Neural cell (in vitro differentiated cells): ENCODE data around the gene ADAMTS4. TPM values are rescaled to one million over a fixed set of nuclear protein-coding genes. Genes with fewer than 3 reads are reported as not detected.

Experiments used
- H2AFZ ChIP-seq: fragments of 200-600, 300-800 bp; sonication (generic), shearing (Covaris generic); 2 replicates; pipeline ENCODE4 v1.6.0; 2014; ENCODE audit warnings: low read depth, mild to moderate bottlenecking, antibody characterized with exemption, low read length, moderate library complexity
- H3F3A ChIP-seq: fragments of 200-600 bp; shearing (Covaris generic); 2 replicates; pipeline ENCODE4 v1.6.1; 2016; ENCODE audit warnings: mild to moderate bottlenecking, moderate library complexity, mixed read lengths, antibody characterized with exemption, low read length; ENCODE audit not compliant: insufficient read depth, poor library complexity, severe bottlenecking
- H3K27ac ChIP-seq: fragments of 200-600, 300-800 bp; sonication (generic), shearing (Covaris generic); 2 replicates; pipeline ENCODE4 v1.5.1; 2014; ENCODE audit warnings: mild to moderate bottlenecking, low read length, moderate library complexity
- H3K27me3 ChIP-seq: fragments of 300-800, 200-600 bp; sonication (generic), shearing (Covaris generic); 2 replicates; pipeline ENCODE4 v1.6.0; 2014; ENCODE audit warnings: mild to moderate bottlenecking, low read depth, low read length, moderate library complexity; ENCODE audit not compliant: insufficient read depth
- H3K36me3 ChIP-seq: fragments of 300-800, 200-600 bp; sonication (generic), shearing (Covaris generic); 2 replicates; pipeline ENCODE4 v1.5.1; 2014; ENCODE audit warnings: mild to moderate bottlenecking, antibody characterized with exemption, low read length, moderate library complexity; ENCODE audit not compliant: insufficient read depth
- H3K4me2 ChIP-seq: fragments of 300-800, 200-600 bp; sonication (generic), shearing (Covaris generic); 2 replicates; pipeline ENCODE4 v1.6.0; 2014; ENCODE audit warnings: mild to moderate bottlenecking, low read length
- H3K4me3 ChIP-seq: fragments of 300-800, 200-600 bp; sonication (generic), shearing (Covaris generic); 2 replicates; pipeline ENCODE4 v1.5.1; 2014; ENCODE audit warnings: mild to moderate bottlenecking, low read length, moderate library complexity
- H3K79me2 ChIP-seq: fragments of 200-600 bp; shearing (Covaris generic); replicated peaks from 2 replicates; pipeline ENCODE4 v1.6.0; 2014; ENCODE audit warnings: mild to moderate bottlenecking, low read length, moderate library complexity; ENCODE audit not compliant: insufficient read depth
- H3K9ac ChIP-seq: fragments of 300-800, 200-600 bp; sonication (generic), shearing (Covaris generic); 2 replicates; pipeline ENCODE4 v1.6.1; 2016; ENCODE audit warnings: mild to moderate bottlenecking, low read length, mixed read lengths
- H3K9me2 ChIP-seq: fragments of 200-600 bp; shearing (Covaris generic); 2 replicates; pipeline ENCODE4 v1.6.1; 2016; ENCODE audit warnings: mild to moderate bottlenecking, low read length, mixed read lengths; ENCODE audit not compliant: insufficient read depth
- H3K9me3 ChIP-seq: fragments of 200-600, 300-800 bp; sonication (generic), shearing (Covaris generic); 2 replicates; pipeline ENCODE4 v1.6.1; 2016; ENCODE audit warnings: mild to moderate bottlenecking, mixed run types, low read length, moderate library complexity, mixed read lengths
- H4K20me1 ChIP-seq: fragments of 200-600 bp; shearing (Covaris generic); 2 replicates; pipeline ENCODE4 v1.6.1; 2016; ENCODE audit warnings: mild to moderate bottlenecking, mixed run types; ENCODE audit not compliant: insufficient read depth
- EP300 ChIP-seq: fragments of 450-650 bp; conservative IDR thresholded peaks from 2 replicates; pipeline ENCODE4 v1.6.1; 2014; ENCODE audit warnings: antibody characterized with exemption, mild to moderate bottlenecking, moderate library complexity; ENCODE audit not compliant: poor library complexity, severe bottlenecking
- EZH2 ChIP-seq: fragments of 200-600, 300-800 bp; shearing (Covaris generic), sonication (generic); IDR thresholded peaks from 2 replicates; pipeline ENCODE4 v1.6.1; 2014; ENCODE audit warnings: antibody characterized with exemption, low read length, borderline replicate concordance, mild to moderate bottlenecking; ENCODE audit not compliant: insufficient read depth, poor library complexity, severe bottlenecking
- MXI1 ChIP-seq: fragments of 450-650 bp; conservative IDR thresholded peaks from 2 replicates; pipeline ENCODE4 v1.6.1; 2014; ENCODE audit warnings: antibody characterized with exemption, mild to moderate bottlenecking; ENCODE audit not compliant: poor library complexity, severe bottlenecking
- POLR2AphosphoS5 ChIP-seq: IDR thresholded peaks from 2 replicates; pipeline ENCODE4 v1.6.1; 2012
- RAD21 ChIP-seq: fragments of 450-650 bp; conservative IDR thresholded peaks from 2 replicates; pipeline ENCODE4 v1.6.1; 2014; ENCODE audit warnings: antibody characterized with exemption, mild to moderate bottlenecking, moderate library complexity
- SMC3 ChIP-seq: fragments of 450-650 bp; conservative IDR thresholded peaks from 2 replicates; pipeline ENCODE4 v1.6.1; 2014; ENCODE audit warnings: antibody characterized with exemption, mild to moderate bottlenecking, moderate library complexity; ENCODE audit not compliant: poor library complexity
- TAF1 ChIP-seq: IDR thresholded peaks from 2 replicates; pipeline ENCODE4 v1.6.1; 2012; ENCODE audit warnings: low read depth
- polyA plus RNA-seq: library from polyadenylated mRNA; depleted of rRNA; stranded (reverse); fragments of >200 nt; gene quantifications from 2 replicates; pipeline ENCODE4 v1.2.3, GENCODE V29; 2014
- TF ChIP-seq, protein P1 (sequence below): fragments of 450-650 bp; IDR thresholded peaks from 2 replicates; pipeline ENCODE4 v1.5.1; 2014; ENCODE audit warnings: antibody characterized with exemption, mild to moderate bottlenecking, moderate library complexity; ENCODE audit not compliant: poor library complexity, severe bottlenecking
- TF ChIP-seq, protein P2 (sequence below): IDR thresholded peaks from 2 replicates; pipeline ENCODE4 v1.6.1; 2012; ENCODE audit warnings: borderline replicate concordance

Gene ADAMTS4
- polyA plus RNA-seq, 1 donor from 2014 or later, result 0.04 TPM

DNA sequence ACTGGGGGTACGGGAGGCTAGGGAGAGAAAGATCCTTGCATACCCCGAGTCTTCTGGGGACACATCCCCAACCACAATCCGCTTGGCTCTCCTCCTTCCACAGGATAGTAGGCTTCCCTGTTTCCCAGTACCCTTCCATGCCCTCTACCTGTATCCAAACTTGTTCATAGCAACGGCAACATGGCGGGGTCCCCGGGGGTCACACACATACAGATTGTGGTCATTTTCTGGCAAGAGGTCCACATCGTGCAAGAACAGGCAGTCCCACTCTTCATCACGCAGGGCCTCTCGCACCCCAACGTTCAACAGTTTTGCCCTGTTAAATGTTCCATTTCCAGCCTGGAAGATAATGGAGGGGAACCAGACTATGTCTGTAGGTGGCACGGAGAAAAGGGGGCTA is 25.1 kb downstream of the ADAMTS4 start:
- Histone ChIP-seq H3K9me2 (no peaks in the 10 kb centered on the region), H3K4me2 (no peak overlapping the region), H4K20me1 (no peaks in the 10 kb centered on the region), H2AFZ (no peak overlapping the region), H3K27ac (no peak overlapping the region), H3K27me3 (no peaks in the 10 kb centered on the region), H3K79me2 (peaks cover 6% of the 10 kb centered on the region), H3K36me3 (no peaks in the 10 kb centered on the region), H3K9ac (no peak overlapping the region), H3K4me3 (no peak overlapping the region), H3F3A (no peaks in the 10 kb centered on the region), H3K9me3 (no peaks in the 10 kb centered on the region)
- TF ChIP-seq, protein P1, sequence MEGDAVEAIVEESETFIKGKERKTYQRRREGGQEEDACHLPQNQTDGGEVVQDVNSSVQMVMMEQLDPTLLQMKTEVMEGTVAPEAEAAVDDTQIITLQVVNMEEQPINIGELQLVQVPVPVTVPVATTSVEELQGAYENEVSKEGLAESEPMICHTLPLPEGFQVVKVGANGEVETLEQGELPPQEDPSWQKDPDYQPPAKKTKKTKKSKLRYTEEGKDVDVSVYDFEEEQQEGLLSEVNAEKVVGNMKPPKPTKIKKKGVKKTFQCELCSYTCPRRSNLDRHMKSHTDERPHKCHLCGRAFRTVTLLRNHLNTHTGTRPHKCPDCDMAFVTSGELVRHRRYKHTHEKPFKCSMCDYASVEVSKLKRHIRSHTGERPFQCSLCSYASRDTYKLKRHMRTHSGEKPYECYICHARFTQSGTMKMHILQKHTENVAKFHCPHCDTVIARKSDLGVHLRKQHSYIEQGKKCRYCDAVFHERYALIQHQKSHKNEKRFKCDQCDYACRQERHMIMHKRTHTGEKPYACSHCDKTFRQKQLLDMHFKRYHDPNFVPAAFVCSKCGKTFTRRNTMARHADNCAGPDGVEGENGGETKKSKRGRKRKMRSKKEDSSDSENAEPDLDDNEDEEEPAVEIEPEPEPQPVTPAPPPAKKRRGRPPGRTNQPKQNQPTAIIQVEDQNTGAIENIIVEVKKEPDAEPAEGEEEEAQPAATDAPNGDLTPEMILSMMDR, result no peak
- TF ChIP-seq TAF1 (no peak), EP300 (no peak)

DNA sequence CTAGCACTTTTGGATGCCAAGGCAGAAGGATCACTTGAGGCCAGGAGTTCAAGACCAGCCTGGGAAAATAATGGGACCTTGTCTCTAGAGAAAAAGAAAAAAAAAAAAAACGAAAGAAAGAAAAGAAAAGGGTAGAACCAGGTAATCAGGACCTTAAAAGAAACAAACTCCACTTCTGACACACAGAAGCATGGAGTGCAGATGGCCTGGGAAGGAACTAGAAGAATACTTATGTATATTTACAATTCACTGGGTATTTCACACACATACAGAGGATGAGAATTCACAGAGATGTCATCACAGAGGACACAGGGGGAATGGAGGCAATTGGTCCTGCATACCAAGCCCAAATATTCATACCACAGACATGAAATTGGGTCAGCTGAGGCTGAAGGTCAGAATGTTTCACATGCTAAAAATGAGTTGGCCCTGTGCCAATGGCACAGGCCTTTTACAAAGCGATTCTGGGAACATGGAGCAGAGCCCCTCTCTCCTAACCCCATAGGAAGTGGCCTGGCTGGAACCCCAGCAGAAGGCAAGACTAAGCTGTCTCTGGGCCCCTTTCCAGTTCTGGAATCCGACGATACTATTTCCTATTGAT is 26.0 kb downstream of the ADAMTS4 start:
- Histone ChIP-seq H3K27me3 (no peaks in the 10 kb centered on the region), H3K27ac (no peak overlapping the region), H3K9ac (no peak overlapping the region), H3K9me3 (no peaks in the 10 kb centered on the region), H4K20me1 (no peaks in the 10 kb centered on the region), H3K9me2 (no peaks in the 10 kb centered on the region), H3F3A (no peaks in the 10 kb centered on the region), H3K36me3 (no peaks in the 10 kb centered on the region), H3K4me2 (no peak overlapping the region), H3K79me2 (peaks cover 6% of the 10 kb centered on the region), H2AFZ (no peak overlapping the region), H3K4me3 (no peak overlapping the region)
- no peak for TF ChIP-seq POLR2AphosphoS5
- TF ChIP-seq, protein P2, sequence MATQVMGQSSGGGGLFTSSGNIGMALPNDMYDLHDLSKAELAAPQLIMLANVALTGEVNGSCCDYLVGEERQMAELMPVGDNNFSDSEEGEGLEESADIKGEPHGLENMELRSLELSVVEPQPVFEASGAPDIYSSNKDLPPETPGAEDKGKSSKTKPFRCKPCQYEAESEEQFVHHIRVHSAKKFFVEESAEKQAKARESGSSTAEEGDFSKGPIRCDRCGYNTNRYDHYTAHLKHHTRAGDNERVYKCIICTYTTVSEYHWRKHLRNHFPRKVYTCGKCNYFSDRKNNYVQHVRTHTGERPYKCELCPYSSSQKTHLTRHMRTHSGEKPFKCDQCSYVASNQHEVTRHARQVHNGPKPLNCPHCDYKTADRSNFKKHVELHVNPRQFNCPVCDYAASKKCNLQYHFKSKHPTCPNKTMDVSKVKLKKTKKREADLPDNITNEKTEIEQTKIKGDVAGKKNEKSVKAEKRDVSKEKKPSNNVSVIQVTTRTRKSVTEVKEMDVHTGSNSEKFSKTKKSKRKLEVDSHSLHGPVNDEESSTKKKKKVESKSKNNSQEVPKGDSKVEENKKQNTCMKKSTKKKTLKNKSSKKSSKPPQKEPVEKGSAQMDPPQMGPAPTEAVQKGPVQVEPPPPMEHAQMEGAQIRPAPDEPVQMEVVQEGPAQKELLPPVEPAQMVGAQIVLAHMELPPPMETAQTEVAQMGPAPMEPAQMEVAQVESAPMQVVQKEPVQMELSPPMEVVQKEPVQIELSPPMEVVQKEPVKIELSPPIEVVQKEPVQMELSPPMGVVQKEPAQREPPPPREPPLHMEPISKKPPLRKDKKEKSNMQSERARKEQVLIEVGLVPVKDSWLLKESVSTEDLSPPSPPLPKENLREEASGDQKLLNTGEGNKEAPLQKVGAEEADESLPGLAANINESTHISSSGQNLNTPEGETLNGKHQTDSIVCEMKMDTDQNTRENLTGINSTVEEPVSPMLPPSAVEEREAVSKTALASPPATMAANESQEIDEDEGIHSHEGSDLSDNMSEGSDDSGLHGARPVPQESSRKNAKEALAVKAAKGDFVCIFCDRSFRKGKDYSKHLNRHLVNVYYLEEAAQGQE, result no peak
- TF ChIP-seq, protein P1, result no peak
- no peak for TF ChIP-seq SMC3
- TF ChIP-seq EP300, result no peak
- TF ChIP-seq TAF1, result no peak
- TF ChIP-seq MXI1, result no peak
- no peak for TF ChIP-seq EZH2
- no peak for TF ChIP-seq RAD21
